Measurements from ENCODE around the gene DAPK1. TPM values are rescaled to one million over a fixed set of nuclear protein-coding genes. Genes with fewer than 3 reads are reported as not detected.

DAPK1 gene
- total and polyA plus RNA-seq, 2 experiments from 2014 or later: 44.4 to 62.3 TPM

DNA sequence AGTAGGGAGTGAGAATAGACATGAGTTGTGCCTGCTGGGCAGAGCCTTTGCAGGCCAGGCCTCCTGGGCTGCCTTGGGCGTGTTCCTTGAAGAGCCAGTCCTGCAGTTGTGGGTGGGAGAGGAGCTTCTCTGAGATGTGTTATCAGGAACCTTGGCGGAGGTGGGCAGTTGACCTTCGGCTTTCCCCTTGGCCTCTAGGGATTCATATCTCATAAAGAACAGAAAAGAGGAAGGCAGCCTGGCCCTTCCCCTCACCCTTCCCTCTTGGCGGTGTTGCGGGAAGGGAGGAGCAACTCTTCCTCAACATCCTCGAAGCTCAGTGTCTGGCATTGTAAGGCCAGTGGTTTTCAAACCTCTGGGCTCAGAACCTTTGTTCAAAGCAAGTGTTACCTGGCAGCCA lies 59.2 kb downstream of the DAPK1 start:
- Histone ChIP-seq H3K79me2 (peaks cover 78% of the 10 kb centered on the region), H3K9me2 (replicated peaks; ENCODE audit: insufficient read depth) (no peaks in the 10 kb centered on the region), H3K4me2 (no peak overlapping the region), H3K36me3 (replicated peaks; ENCODE audit: insufficient read depth, low read depth) (no peaks in the 10 kb centered on the region), H3K4me1 (ENCODE audit: insufficient read depth) (no peaks in the 10 kb centered on the region), H3K4me3 (no peak overlapping the region), H3K27me3 (no peaks in the 10 kb centered on the region), H3K9me3 (ENCODE audit: low read depth) (no peaks in the 10 kb centered on the region), H4K20me1 (ENCODE audit: insufficient read depth, poor library complexity, severe bottlenecking) (no peaks in the 10 kb centered on the region), H3K27ac (no peak overlapping the region), H2AFZ (no peak overlapping the region)
- DNase-seq (ENCODE audit: low spot score): no peak
- TF ChIP-seq EZH2 (IDR thresholded peaks at IDR 0.05; ENCODE audit: borderline replicate concordance) (no peak), EZH2phosphoT487 (IDR thresholded peaks at IDR 0.05; ENCODE audit: low read depth, severe bottlenecking, unreplicated experiment) (no peak)
- TF ChIP-seq, protein P1, sequence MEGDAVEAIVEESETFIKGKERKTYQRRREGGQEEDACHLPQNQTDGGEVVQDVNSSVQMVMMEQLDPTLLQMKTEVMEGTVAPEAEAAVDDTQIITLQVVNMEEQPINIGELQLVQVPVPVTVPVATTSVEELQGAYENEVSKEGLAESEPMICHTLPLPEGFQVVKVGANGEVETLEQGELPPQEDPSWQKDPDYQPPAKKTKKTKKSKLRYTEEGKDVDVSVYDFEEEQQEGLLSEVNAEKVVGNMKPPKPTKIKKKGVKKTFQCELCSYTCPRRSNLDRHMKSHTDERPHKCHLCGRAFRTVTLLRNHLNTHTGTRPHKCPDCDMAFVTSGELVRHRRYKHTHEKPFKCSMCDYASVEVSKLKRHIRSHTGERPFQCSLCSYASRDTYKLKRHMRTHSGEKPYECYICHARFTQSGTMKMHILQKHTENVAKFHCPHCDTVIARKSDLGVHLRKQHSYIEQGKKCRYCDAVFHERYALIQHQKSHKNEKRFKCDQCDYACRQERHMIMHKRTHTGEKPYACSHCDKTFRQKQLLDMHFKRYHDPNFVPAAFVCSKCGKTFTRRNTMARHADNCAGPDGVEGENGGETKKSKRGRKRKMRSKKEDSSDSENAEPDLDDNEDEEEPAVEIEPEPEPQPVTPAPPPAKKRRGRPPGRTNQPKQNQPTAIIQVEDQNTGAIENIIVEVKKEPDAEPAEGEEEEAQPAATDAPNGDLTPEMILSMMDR (IDR thresholded peaks at IDR 0.05; ENCODE audit: poor library complexity): no peak
- 76% methylated on average over 6 of the region's 6 CpGs for WGBS (ENCODE audit: low lambda C conversion rate, missing lambda C conversion rate)

DNA sequence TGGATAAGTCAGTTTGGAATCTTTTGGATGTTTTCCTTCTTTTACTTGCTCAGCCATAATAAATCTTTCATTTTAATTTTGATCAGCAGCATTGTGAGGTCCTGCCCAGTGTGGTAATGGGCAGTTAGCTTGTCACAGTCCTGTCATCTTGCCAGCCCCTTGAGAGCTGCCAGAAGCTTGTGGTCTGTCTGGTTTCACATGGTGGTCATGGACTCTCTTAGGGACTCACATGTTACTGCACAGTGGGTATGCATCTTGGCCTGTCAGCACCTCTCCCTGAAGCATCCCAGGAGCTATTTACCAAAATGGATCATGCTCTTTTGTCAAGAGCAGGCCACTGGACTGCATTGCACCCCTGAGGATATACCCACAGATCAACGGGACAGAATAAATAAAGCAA lies 60.3 kb downstream of the DAPK1 start:
- H4K20me1 ChIP-seq (ENCODE audit: insufficient read depth, poor library complexity, severe bottlenecking): no peaks in the 10 kb centered on the region
- H3K4me2 ChIP-seq: no peak overlapping the region
- no peak for TF ChIP-seq EZH2 (IDR thresholded peaks at IDR 0.05; ENCODE audit: borderline replicate concordance)
- TF ChIP-seq, protein P1 (IDR thresholded peaks at IDR 0.05; ENCODE audit: poor library complexity): no peak
- TF ChIP-seq EZH2phosphoT487 (IDR thresholded peaks at IDR 0.05; ENCODE audit: low read depth, severe bottlenecking, unreplicated experiment): no peak
- no peak overlapping the region for H3K27ac ChIP-seq
- no peak for DNase-seq (ENCODE audit: low spot score)
- H3K36me3 ChIP-seq (replicated peaks; ENCODE audit: insufficient read depth, low read depth): no peaks in the 10 kb centered on the region
- 40% methylated on average over 1 of the region's 1 CpG for WGBS (ENCODE audit: low lambda C conversion rate, missing lambda C conversion rate)
- no peaks in the 10 kb centered on the region for H3K27me3 ChIP-seq
- H3K4me1 ChIP-seq (ENCODE audit: insufficient read depth): no peaks in the 10 kb centered on the region
- H3K79me2 ChIP-seq: peaks cover 78% of the 10 kb centered on the region
- H2AFZ ChIP-seq: no peak overlapping the region
- no peaks in the 10 kb centered on the region for H3K9me2 ChIP-seq (replicated peaks; ENCODE audit: insufficient read depth)
- no peak overlapping the region for H3K4me3 ChIP-seq
- H3K9me3 ChIP-seq (ENCODE audit: low read depth): no peaks in the 10 kb centered on the region

DNA sequence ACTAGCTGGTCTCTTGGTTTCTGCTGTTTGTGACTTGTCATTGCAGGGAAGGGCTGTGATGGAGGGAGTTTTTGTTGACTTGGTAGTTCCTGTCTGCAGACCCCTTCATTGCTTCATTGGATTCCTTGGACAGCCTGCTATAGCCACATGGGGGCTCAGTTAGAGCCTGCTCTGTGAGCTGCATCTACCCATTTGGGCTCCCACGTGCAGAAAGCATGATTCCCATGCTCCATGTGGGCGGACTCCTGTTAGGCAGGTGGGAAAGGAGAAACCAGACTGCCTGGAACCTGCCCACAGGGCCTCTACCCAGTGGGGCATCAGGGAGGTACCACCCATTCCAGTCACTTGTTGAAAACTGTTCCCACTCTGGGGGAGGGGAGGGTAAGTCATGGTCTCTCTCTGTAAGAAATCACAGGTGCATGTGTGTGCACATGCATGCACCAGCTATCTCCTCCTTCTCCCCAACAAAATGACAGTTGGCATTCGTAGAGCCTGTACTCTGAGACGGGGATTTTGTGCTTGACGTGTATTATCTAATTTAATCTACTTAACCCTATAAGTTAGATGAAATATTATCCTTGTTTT lies 61.0 kb downstream of the DAPK1 start:
- TF ChIP-seq EZH2phosphoT487 (IDR thresholded peaks at IDR 0.05; ENCODE audit: low read depth, severe bottlenecking, unreplicated experiment): no peak
- TF ChIP-seq, protein P1 (IDR thresholded peaks at IDR 0.05; ENCODE audit: poor library complexity): no peak
- TF ChIP-seq EZH2 (IDR thresholded peaks at IDR 0.05; ENCODE audit: borderline replicate concordance): no peak
- no peaks in the 10 kb centered on the region for H4K20me1 ChIP-seq (ENCODE audit: insufficient read depth, poor library complexity, severe bottlenecking)
- no peak overlapping the region for H3K27ac ChIP-seq
- 72% methylated on average over 5 of the region's 5 CpGs for WGBS (ENCODE audit: low lambda C conversion rate, missing lambda C conversion rate)
- H3K4me3 ChIP-seq: no peak overlapping the region
- H2AFZ ChIP-seq: no peak overlapping the region
- DNase-seq (ENCODE audit: low spot score): no peak
- H3K9me3 ChIP-seq (ENCODE audit: low read depth): no peaks in the 10 kb centered on the region
- peaks cover 81% of the 10 kb centered on the region for H3K79me2 ChIP-seq
- no peaks in the 10 kb centered on the region for H3K27me3 ChIP-seq
- H3K4me1 ChIP-seq (ENCODE audit: insufficient read depth): no peaks in the 10 kb centered on the region
- H3K36me3 ChIP-seq (replicated peaks; ENCODE audit: insufficient read depth, low read depth): no peaks in the 10 kb centered on the region
- H3K9me2 ChIP-seq (replicated peaks; ENCODE audit: insufficient read depth): no peaks in the 10 kb centered on the region
- no peak overlapping the region for H3K4me2 ChIP-seq
